A673 (cell line): ENCODE measurements around the gene CTNNA1. TPM values are rescaled to one million over a fixed set of nuclear protein-coding genes. Genes with fewer than 3 reads are reported as not detected.

Experiments
- BruUV-seq: library from RNA; stranded (reverse); fragments of 400-500 nt; replicated peaks from 2 replicates; lab custom pipeline; 2021; lab: Mats Ljungman, UMichigan
- CTCF ChIA-PET: fragments of 300-600 bp; sonication (Branson Sonifier 250); formaldehyde crosslinking; loops from one replicate; lab custom pipeline; 2022; ENCODE audit warnings: antibody characterized with exemption; lab: Charles Lee
- POLR2A ChIA-PET: fragments of 300-600 bp; sonication (Branson Sonifier 250); formaldehyde crosslinking; loops from one replicate; lab custom pipeline; 2022; ENCODE audit warnings: antibody characterized with exemption; ENCODE audit not compliant: low non-redundant PET; lab: Charles Lee
- DNase-seq: peaks from one replicate; pipeline ENCODE4 v3.0.0-alpha.2; 2015; ENCODE audit warnings: low spot score
- H3K27ac ChIP-seq: fragments of 200-600 bp; sonication (generic); 2 replicates; pipeline ENCODE4 v1.5.1; 2016; ENCODE audit warnings: mixed run types, low read depth, mild to moderate bottlenecking, mixed read lengths, antibody characterized with exemption, low read length; ENCODE audit not compliant: poor library complexity, severe bottlenecking
- H3K27me3 ChIP-seq: fragments of 200-600 bp; sonication (generic); replicated peaks from 2 replicates; pipeline ENCODE4 v1.6.1; 2017; ENCODE audit warnings: mixed run types, low read depth, mild to moderate bottlenecking, mixed read lengths, antibody characterized with exemption, low read length; ENCODE audit not compliant: insufficient read depth, poor library complexity
- H3K36me3 ChIP-seq: fragments of 200-600 bp; sonication (generic); 2 replicates; pipeline ENCODE4 v1.6.1; 2016; ENCODE audit warnings: mixed run types, mild to moderate bottlenecking, mixed read lengths, antibody characterized with exemption, low read length; ENCODE audit not compliant: insufficient read depth, poor library complexity, severe bottlenecking
- H3K4me1 ChIP-seq: fragments of 200-600 bp; sonication (generic); 2 replicates; pipeline ENCODE4 v1.6.1; 2017; ENCODE audit warnings: mixed run types, mild to moderate bottlenecking, mixed read lengths, antibody characterized with exemption, low read length; ENCODE audit not compliant: insufficient read depth, poor library complexity, severe bottlenecking
- H3K4me3 ChIP-seq: fragments of 200-600 bp; sonication (generic); 2 replicates; pipeline ENCODE4 v1.5.1; 2016; ENCODE audit warnings: low read depth, mixed run types, mild to moderate bottlenecking, mixed read lengths, low read length; ENCODE audit not compliant: poor library complexity, severe bottlenecking
- H3K9me3 ChIP-seq: fragments of 200-600 bp; sonication (generic); 2 replicates; pipeline ENCODE4 v1.6.1; 2016; ENCODE audit warnings: mixed run types, low read depth, mild to moderate bottlenecking, mixed read lengths, antibody characterized with exemption, low read length; ENCODE audit not compliant: poor library complexity, severe bottlenecking
- EZH2 ChIP-seq: fragments of 200-600 bp; sonication (generic); IDR thresholded peaks from 2 replicates; pipeline ENCODE4 v1.6.1; 2017; ENCODE audit warnings: borderline replicate concordance, low read depth, mild to moderate bottlenecking, mixed read lengths, antibody characterized with exemption, low read length; ENCODE audit not compliant: poor library complexity, severe bottlenecking
- intact Hi-C: fragments of 100-400 bp; cut with micrococcal nuclease; formaldehyde crosslinking; loops from one replicate; pipeline ENCODE4 v1.10.0; 2022; ENCODE audit not compliant: unreplicated experiment
- total RNA-seq: library from RNA; stranded (reverse); gene quantifications from 2 replicates; pipeline ENCODE4 v1.2.3, GENCODE V29; 2021
- TF ChIP-seq, protein P1 (sequence below): fragments of 300-800, 200-600 bp; sonication (generic); conservative IDR thresholded peaks from 2 replicates; pipeline ENCODE4 v1.5.1; 2017; ENCODE audit warnings: low read depth, mild to moderate bottlenecking, antibody characterized with exemption, low read length, moderate library complexity, mixed read lengths

The CTNNA1 gene
- total RNA-seq, 1 experiment from 2014 or later, result 249 TPM

DNA sequence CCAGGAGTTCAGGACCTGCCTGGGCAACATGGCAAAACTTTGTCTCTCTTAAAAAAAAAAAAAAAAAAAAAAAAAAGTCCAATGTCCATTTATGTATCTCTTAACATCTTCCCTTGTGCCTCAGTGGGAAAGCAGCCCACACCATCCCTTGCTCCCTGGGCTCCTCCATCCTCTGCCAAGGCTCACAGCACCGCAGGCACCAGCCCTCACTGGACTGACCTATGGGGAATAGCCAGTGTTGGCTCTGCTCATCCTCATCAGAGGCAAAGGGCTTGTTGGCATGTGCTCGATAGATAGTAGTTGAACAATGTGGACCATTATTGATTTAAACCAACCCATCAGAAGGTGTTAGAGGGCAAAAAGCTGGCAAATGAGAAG is 183.7 kb downstream of the CTNNA1 start:
- TF ChIP-seq EZH2, result no peak
- TF ChIP-seq, protein P1, sequence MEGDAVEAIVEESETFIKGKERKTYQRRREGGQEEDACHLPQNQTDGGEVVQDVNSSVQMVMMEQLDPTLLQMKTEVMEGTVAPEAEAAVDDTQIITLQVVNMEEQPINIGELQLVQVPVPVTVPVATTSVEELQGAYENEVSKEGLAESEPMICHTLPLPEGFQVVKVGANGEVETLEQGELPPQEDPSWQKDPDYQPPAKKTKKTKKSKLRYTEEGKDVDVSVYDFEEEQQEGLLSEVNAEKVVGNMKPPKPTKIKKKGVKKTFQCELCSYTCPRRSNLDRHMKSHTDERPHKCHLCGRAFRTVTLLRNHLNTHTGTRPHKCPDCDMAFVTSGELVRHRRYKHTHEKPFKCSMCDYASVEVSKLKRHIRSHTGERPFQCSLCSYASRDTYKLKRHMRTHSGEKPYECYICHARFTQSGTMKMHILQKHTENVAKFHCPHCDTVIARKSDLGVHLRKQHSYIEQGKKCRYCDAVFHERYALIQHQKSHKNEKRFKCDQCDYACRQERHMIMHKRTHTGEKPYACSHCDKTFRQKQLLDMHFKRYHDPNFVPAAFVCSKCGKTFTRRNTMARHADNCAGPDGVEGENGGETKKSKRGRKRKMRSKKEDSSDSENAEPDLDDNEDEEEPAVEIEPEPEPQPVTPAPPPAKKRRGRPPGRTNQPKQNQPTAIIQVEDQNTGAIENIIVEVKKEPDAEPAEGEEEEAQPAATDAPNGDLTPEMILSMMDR, result no peak
- Histone ChIP-seq H3K27ac (no peak overlapping the region), H3K36me3 (peaks cover 19% of the 10 kb centered on the region), H3K27me3 (no peaks in the 10 kb centered on the region), H3K4me1 (no peaks in the 10 kb centered on the region), H3K4me3 (no peak overlapping the region), H3K9me3 (no peaks in the 10 kb centered on the region)
- no TSS peak for BruUV-seq
- CTCF ChIA-PET, result no interaction called here
- DNase-seq, result no peak
- POLR2A ChIA-PET, result no interaction called here
- intact Hi-C loops, result loop anchor here (10.0 kb wide), 1 partner anchor 292 kb away; no protein-coding TSS in a partner anchor

GRCh38 chr5:138937392-138938387 is 184.5 kb downstream of the CTNNA1 start:
- DNase-seq, result no peak

DNA sequence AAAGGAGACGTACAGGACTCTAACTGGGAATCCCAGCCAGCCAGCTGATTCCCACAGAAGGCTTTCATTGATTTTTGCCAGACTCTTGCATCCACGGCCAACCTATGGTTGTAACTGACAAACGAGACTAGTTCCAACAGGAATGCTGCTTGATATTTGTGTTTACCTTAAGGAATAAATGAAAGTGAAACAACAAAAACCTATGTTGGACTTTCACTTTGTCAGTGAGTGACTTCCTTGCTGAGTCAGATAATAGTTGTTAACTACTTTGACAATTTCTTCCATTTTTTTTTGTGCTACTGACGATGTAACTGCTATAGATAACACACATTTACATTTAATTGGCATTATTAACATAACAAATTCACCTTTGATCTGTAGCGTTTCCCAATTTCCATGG is 185.3 kb downstream of the CTNNA1 start:
- no peaks in the 10 kb centered on the region for H3K4me1 ChIP-seq
- no peak overlapping the region for H3K4me3 ChIP-seq
- BruUV-seq, result no TSS peak
- TF ChIP-seq, protein P1, result no peak
- TF ChIP-seq EZH2, result no peak
- POLR2A ChIA-PET, result no interaction called here
- no peak for DNase-seq
- H3K27me3 ChIP-seq, result no peaks in the 10 kb centered on the region
- no peak overlapping the region for H3K27ac ChIP-seq
- H3K9me3 ChIP-seq, result no peaks in the 10 kb centered on the region
- CTCF ChIA-PET, result no interaction called here
- peaks cover 4% of the 10 kb centered on the region for H3K36me3 ChIP-seq
- intact Hi-C loops, result loop anchor here (10.0 kb wide), 1 partner anchor 294 kb away; no protein-coding TSS in a partner anchor

More at GRCh38 chr5:138937392-138938387, 184.5 kb downstream of the CTNNA1 start:
- no TSS peak for BruUV-seq
- TF ChIP-seq EZH2, result no peak
- TF ChIP-seq, protein P1, result no peak
- intact Hi-C loops, result loop anchor here (10.0 kb wide), 1 partner anchor 293 kb away; no protein-coding TSS in a partner anchor
- Histone ChIP-seq H3K27me3 (no peaks in the 10 kb centered on the region), H3K27ac (no peak overlapping the region), H3K36me3 (peaks cover 12% of the 10 kb centered on the region), H3K4me1 (no peaks in the 10 kb centered on the region), H3K4me3 (no peak overlapping the region), H3K9me3 (no peaks in the 10 kb centered on the region)
- CTCF ChIA-PET, result no interaction called here
- POLR2A ChIA-PET, result no interaction called here
